GM21723 (cell line): ENCODE data around the gene ITIH3.

Experiments used
- ATAC-seq: cut with Tn5 transposase; IDR thresholded peaks from one replicate; pipeline ENCODE4 v1.9.1; 2021; ENCODE audit warnings: mild to moderate bottlenecking, moderate library complexity; ENCODE audit not compliant: unreplicated experiment

The ITIH3 gene

GRCh38 chr3:52792961-52793695 is 1.5 kb upstream of the ITIH3 start:
- ATAC-seq: no peak

GRCh38 chr3:52793702-52794611 is 639 bp upstream of the ITIH3 start:
- no peak for ATAC-seq

- ATAC-seq: no peak
These were observed 803 bp downstream of the ITIH3 start for GRCh38 chr3:52795298-52795900.

- ATAC-seq: no peak
These were observed 1.8 kb downstream of the ITIH3 start for GRCh38 chr3:52796411-52796810.

- no peak for ATAC-seq
These were observed 3.9 kb downstream of the ITIH3 start for GRCh38 chr3:52798376-52798977.

GRCh38 chr3:52798978-52799476 is 4.4 kb downstream of the ITIH3 start:
- no peak for ATAC-seq

GRCh38 chr3:52800079-52800478 is 5.5 kb downstream of the ITIH3 start:
- ATAC-seq: no peak

GRCh38 chr3:52801839-52802238 is 7.2 kb downstream of the ITIH3 start:
- no peak for ATAC-seq

- ATAC-seq: no peak
These were observed 10.9 kb downstream of the ITIH3 start for GRCh38 chr3:52805270-52806039.

GRCh38 chr3:52809149-52809548 is 14.6 kb downstream of the ITIH3 start:
- no peak for ATAC-seq

GRCh38 chr3:52809662-52810377 is 15.2 kb downstream of the ITIH3 start:
- no peak for ATAC-seq

GRCh38 chr3:52810923-52811322 is 16.3 kb downstream of the ITIH3 start:
- ATAC-seq: no peak

- no peak for ATAC-seq
These were observed 16.9 kb downstream of the ITIH3 start for GRCh38 chr3:52811452-52812011.

- ATAC-seq: no peak
These were observed 19.2 kb downstream of the ITIH3 start for GRCh38 chr3:52813810-52814209.

- no peak for ATAC-seq
These were observed 21.6 kb downstream of the ITIH3 start for GRCh38 chr3:52816199-52816598.

GRCh38 chr3:52816654-52817053 is 22.1 kb downstream of the ITIH3 start:
- ATAC-seq: no peak

- no peak for ATAC-seq
These were observed 22.6 kb downstream of the ITIH3 start for GRCh38 chr3:52817221-52817620.

- ATAC-seq: no peak
These were observed 23.3 kb downstream of the ITIH3 start for GRCh38 chr3:52817860-52818259.

- no peak for ATAC-seq
These were observed 25.3 kb downstream of the ITIH3 start for GRCh38 chr3:52819936-52820335.
